Measurements from ENCODE around the gene ASTN2.

ASTN2 gene

DNA sequence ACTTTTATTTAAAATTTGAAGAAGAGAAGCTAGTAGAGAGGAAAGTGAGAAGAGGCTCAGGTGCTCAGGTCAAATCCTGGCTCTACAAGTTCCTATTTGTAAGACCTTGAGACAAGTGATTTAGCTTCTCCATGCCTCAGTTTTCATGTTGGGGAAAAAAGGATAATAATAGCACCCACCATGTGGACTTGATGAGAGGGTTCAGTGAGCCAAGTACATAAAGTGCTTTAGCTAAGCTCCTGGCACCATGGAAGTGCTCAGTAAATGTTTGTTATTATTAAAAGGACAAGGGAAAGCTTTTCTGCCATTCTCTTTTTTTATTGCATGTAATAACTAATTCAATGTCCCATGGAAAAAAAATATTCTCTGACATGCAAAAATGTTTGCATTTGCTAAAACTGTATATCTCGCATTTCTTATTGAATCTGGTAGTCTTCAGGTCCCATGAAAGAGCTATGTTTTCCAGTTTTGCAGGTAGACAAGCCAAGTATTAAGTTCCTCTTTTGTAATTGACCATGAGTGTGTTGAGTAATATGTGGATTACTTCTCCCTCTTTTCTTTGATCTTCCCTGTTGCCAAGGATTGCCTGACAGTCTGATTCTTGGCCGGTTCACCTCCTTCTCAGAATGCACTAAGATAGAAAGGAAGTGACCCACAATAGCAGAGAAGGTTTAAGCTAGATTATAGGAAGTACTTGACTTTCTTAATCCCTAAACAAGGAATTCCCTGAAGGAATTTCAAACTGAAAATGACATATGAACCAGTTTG lies 773.4 kb downstream of the ASTN2 start:
- FAIRE-seq, result no peak

DNA sequence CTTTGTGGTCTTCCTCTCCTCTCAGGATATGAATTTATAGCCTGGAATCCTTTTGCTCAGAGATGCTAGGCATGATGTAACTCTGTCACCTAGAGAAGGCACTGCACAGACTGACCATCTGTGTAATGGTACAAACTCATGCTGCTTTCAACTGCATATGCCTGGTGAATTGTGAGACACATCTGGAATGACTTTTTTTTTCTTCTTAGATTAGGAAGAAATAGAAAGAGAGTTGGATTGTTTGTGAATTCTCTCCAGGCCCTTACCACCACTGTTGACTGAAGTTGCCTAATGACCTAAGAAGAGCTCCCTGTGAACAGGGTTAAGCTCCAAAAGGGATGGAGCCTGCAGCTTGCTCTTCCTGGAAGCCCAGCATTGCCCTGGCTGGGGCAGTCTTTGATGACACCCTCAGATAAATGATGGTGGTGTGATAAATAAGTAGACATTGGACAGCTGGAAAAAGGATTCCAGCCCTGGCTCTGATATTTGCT lies 775.6 kb downstream of the ASTN2 start:
- no peak for FAIRE-seq

DNA sequence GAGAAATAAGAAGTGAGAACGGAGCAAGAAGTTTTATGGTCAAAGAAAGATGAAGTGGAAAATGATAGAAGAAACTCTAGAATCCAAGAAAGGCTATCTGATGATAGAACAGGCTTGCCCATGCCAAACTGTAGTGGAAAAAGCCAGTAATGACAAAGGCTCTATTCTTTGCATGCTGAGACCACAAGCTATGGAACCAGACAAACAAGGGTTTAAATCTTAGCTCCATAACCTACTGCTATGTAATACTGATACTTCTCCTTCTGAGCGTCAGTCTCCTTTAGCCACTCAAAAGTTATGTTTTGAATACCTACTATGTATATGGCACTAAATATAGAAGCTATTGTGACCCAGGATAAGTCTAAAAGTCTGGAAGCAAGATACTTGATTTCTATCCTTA lies 778.9 kb downstream of the ASTN2 start:
- FAIRE-seq, result no peak

DNA sequence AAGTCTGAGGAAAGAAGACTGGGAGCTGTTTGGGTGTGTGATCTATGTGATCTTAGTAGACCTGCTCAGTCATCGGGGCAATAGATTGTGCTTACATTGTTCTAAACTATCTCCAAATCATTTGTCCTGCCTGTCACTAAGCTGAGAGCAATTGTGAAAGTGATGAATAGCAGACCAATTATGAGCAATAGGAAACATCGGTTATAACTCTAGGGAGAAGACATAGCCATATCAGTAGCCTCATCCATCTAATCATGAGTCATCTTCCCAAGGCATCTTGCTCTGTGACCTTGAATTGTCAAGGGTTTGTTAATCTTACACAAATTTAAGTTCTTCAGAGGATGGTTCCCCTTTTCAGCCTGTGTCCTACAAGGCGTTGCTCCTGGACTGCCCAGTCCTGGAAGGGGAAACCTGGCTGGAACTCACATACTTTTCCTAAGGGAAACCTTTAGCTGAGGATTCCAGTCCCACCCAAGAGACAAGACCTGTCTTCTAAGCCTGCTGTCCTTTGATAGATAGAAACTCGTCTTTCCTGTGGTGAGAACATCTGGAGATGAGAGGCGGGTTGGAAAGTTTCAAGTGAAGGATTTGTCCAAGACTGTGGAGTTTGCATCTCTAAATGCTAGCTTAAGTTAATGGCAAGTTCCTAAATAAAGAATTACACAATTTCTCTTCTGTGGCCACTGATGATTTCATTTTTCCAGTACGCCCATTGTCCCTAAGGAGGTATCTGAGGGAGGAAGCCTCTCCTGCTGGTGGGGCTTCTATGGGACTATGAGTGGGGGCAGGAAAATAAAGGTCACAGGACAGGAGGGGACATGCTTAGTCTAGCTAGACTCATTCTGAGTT lies 781.6 kb downstream of the ASTN2 start:
- no peak for FAIRE-seq

DNA sequence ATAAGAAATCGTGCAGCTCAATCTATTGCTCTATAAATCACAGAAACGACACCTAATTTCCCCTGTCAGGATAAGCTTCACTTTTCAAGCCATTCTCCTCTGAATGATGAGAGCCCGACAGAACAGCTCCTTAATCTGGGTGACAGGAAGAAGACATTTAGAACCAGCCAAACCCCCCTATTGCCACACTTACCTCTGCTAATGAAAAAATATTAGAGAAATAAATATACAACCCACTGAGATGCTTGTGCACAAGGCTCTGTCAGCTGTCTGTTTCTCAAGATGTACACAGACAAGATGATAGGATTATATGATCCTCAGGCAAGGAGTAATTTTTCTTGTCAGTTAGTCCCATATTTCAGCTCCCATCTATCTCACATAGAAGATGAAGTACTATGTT lies 785.2 kb downstream of the ASTN2 start:
- no peak for FAIRE-seq

DNA sequence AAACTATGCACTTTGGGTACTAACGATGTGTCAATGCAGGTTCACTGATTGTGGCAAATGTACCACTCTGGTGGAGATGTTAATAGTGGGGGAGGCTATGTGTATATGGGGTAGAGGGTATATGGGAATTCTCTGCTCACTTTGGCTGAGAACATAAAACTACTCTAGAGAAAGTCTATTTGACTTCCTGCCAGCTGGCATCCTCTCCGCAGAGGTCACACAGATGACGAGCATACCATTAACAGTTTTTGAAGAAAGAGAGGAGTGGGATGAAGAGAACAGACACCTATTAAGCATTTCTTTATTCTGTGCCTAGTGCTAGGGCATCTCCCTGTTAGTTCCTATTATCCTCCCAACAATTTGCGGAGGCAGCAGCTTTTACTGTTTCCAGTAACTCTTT lies 786.1 kb downstream of the ASTN2 start:
- FAIRE-seq, result no peak

DNA sequence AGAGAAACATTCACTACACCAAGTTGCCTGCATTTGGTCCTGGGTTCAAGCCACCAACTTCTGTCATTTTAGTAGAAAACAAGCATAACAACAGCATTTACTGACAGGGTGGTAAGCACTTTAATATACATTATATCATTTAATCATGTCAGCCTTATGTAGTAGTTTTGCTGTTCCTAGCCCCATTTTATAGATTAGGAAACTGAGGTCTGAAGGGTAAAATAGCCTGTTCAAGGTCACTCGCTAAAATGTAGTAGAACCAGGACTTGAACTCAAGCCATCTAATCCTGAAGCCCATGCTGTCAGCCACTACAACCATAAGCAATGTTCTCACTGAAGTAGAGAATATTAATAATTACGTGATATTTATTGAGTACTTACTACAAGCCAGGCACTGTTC lies 787.4 kb downstream of the ASTN2 start:
- no peak for FAIRE-seq

DNA sequence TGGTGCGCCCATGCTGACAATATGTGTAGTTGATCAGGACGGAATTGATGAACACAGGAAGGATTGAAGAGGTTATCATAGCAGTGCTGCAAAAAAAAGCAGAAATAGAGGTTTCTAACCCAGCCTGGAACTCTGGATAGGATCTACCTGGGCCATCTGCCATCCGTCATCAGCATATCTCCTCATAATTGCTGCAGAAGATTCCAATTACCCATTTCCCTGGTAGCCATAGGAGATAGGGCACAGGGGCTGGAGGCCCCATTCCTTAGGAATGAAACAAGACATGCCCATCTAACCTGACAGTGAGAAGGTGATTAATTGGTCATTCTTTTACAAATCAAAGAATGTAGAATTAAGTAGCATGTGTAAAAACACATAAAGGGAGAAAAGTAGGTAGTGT lies 788.1 kb downstream of the ASTN2 start:
- no peak for FAIRE-seq

DNA sequence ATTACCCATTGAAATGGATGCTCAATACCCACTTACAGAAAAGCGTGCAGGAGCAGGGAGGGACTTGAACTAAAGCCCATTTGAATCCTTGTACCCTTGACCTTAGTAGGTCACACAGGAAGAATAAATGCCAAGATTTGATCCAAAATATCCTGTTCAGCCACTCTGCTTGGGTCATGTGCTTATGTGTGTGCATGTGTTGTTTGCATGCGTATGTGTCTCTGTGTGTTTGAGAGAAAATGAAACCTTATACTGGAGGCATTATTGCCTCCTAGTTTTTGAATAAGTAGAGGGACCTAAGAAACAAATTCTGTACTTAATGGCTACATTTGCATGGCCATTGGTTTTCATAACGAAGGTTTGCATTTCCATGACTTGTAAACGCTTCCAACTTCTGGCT lies 791.1 kb downstream of the ASTN2 start:
- FAIRE-seq, result no peak

DNA sequence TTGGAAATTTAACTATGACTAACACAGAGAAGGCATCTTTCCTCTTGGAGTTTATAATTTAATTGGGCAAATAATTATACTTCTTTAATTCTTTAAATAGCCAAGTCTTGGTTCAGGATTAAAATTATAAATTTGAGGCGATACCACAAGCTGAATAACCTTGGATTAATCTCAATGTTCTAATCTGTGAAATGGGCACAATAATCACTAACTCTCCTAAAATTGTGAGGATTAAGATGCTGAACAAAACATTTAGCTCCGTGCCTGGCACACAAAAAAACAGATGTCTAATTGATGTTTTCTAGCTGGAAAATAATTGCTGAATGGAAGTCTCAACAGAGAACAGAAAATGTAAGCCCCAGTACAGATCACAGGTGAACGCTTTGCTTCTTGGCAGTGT lies 797.5 kb downstream of the ASTN2 start:
- FAIRE-seq, result no peak

DNA sequence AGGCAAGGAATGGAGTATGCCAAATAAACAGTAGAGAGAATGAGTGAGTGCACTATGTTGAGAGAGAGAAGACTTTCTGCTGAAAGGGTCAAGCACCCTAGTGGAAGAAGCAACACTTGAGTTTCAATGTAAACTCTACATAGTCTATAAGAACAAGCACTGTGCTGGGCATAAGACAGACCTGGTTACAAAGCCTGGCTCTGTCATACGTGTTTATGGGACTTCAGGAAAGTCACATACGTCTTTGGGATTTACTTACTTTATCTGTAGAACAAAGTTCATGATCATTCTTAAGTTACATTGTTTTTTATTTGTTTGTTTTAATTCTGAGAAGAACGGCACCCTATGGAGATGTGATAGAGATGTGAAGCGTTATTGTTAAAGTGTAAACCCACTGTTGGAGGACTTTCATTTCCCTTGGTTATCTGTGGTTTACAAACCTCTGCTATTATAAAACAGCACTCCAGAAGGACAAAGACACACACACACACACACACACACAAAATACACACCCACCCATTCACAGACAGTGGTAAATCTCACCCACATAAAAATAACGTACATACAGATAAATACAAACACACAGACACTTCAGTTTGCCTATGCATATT lies 798.4 kb downstream of the ASTN2 start:
- no peak for FAIRE-seq

DNA sequence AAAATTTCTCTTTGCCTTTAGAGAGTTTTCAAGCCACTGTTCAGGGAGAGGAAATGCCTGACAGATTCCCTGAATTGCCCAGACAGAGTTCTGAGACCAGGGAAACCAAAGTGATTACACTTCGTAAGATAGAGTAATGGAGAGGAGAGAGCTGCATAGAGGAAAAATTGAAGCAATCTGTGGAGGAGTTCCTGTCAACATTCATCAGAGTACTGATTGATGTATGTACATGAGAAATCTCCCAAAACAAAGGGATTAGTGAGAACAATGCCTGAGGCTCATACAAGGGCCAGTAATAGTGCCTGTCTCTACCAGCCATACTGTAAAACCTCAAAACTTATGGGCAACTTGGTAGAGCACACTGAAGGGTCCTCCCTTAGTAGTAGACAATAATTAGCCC lies 806.8 kb downstream of the ASTN2 start:
- FAIRE-seq, result no peak

DNA sequence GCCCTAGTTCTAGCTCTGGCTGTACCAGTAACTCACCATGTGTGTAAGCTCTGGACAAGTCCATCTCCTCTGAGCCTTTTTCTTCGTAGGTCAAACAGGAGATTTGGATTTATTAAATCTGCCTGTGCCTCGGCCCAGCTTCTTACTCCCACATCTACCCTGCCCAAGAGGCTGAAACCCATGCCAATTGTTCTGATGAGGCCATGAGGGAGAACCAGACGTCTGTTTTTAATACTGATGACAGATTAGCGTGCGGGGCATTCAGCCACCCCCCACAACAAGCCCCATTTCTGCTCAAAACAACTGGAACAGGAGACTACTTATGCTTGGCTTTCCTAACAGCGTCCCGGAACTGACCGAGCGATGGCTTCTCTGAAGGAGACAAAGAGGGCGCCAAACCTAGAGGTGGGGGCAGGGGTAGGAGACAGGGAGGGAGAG lies 808.9 kb downstream of the ASTN2 start:
- no peak for FAIRE-seq

DNA sequence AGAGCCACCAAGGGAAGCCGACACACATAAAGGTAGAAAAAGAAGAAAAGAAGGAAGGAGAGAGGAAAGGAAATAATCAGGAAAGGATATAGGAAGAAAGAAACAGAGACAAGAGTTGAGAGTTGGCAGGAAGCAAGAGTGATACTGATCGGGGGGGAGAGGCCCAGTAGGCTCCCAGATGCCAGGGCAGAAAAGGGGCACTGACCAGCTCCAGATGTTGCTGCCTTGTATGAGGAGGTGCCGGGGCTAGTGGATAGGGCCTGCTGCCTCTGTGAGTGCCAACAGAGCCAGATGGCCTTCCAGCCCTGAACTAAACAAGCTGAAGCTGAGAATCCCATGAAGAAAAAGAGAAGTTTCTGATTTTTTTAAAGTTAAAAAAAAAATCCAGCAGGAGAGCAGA lies 809.8 kb downstream of the ASTN2 start:
- no peak for FAIRE-seq

DNA sequence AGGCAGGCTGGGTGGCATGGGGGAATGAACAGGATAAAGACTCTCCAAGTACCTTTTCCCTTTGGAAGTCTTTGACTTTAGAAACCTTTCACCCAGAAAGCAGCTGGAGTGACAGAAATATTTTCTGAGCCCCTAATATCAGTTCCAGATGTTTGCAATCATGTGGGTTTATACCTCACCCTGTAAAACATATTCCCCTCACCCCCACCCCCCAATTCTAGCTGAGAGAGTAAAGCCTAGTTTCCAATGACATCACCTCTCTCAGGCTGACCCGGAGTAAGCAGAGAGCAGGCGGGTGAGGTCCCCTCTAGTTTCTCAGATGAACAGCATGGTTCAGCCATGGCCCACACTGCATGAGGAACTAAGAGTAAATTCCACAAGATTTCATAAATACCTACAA lies 810.6 kb downstream of the ASTN2 start:
- FAIRE-seq, result no peak

DNA sequence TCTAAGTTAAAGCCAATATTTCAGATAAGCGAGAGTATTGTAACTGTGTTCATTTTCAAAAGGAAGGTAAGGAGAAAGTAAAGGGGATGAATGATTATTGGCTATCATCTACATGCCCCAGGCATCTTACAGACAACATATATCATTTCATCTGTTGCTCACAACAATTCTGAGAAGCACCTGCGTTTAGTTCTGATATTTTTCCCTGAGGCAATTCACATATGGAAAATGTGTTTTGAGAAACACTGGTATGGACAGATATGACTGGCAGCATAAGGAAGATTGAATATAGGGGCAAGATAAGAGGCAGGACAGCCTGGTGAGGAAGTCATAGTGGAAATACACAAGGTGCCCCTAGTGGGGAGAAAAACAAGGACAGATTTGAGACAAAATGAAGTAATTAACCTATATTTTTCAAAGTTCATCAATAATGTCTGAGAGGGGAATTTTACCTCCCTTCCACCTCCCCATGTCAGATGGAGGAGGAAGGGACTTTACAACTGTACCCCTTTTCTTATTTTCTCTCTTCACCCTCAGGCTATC lies 815.4 kb downstream of the ASTN2 start:
- no peak for FAIRE-seq

DNA sequence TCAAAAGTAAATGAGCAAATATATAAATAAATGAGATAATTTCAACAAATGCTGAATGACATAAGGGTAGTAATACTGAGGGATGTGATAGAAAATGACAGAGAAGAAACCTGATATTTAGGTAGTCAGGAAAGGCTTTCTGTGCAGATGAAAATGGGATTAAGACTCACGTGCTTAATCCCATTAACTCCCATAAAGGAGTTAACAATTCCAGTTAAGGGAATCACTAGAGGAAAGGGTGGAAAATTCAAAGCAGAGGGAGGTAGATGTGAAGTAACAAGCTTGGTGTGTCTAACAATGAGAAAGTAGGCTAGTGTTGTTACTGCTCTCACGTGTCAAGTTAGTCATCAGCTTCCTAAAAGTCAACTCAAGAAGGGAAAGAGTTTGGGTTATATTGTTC lies 818.2 kb downstream of the ASTN2 start:
- FAIRE-seq, result no peak

DNA sequence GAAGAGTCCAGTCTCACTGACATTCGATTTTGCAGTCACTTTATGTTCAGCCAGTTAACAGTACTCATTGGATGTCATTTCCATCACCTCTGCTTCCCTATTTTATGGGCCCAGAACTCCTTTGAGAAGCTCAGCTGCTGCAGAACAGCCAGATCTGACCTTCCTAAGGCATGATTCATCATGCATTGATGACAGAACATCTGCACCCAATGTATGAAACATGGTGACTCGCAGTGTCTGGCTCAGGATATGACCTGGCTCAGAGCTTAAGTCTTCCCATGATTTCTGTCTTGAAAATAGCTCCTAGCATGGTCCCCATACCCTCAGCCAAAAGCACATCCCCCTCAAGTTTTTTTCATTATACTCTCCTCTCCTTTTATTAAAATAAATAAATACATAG lies 820.3 kb downstream of the ASTN2 start:
- no peak for FAIRE-seq

DNA sequence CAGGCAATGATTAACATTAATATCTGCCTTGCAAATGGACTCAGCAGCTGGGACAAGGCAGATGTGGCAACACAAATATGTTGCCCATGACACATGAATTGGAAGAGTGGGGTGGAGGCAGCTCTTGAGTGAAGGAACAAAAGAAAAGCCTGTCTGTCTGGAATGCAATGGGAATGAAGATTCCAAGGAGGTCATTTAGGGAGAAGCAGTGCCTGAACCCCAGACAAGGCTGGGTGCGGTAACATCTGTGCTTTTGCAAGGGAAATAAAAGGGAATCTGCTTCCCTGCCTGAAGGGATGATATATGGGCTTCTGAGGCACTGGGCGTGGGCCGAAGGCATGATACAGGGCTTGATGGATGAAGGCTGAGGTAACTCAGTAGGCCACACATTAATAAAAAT lies 821.9 kb downstream of the ASTN2 start:
- no peak for FAIRE-seq

DNA sequence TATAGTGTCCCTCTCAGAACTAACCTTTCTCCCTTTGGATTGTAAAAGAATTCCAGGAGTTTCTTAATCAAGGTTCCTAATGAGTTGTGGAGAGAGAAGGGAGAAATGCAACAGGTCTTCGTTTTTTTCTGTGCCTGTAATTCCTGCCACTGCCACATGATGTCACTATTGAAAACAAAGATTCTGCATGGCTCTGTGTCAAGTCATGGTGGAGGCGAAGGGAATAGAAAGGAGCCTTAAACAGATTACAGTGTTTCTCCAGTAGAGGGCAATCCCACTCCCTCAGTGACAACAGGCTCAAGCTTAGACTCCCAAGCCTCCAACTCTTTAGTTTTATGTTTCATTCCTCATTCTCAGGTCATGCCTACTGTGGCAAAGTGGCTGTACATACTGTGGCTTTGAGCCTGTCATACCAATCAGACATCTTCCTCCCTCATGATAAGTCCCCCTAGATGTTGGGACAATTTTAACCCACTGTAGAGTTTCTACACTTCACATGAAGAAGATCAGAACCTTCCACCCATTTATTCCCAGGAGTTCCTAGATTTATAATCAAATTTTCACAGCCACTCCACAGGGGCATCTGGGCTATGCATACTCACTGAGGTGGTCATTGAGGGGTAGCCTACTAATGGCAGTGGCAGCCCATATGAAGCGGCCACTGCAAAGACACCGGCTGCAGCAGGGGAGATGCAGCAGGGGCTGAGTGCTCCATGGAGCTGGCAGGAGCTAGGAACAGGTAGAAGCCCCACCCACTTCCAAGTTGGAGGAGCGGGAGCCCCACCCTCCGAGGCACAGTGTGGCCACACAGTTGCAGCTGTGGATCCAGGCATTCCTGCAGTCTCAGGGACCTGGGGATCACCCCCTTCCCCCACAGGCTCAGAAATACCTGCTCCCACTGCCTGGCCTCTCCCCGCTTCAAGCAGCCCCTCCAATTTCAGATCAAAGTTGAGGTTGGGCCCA lies 825.2 kb downstream of the ASTN2 start:
- FAIRE-seq, result no peak

DNA sequence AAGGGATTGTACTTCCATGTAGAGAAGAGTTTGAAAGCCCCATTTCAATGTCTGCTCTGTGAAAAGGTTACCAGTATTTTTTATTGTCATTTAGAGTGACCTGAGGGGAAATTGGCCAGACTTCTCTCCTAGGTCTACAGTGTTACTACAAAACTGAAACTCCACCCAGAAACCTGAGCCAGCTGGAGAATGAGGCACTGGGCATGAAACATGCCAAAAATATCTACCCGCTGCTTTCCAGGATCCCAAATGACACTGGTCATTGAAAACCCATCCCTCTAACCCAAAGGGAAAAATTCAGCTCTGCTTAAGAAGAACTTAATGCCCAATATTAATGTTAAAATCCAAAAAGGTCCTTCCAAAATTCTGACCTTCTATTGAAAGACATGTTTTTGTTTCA lies 826.9 kb downstream of the ASTN2 start:
- no peak for FAIRE-seq

DNA sequence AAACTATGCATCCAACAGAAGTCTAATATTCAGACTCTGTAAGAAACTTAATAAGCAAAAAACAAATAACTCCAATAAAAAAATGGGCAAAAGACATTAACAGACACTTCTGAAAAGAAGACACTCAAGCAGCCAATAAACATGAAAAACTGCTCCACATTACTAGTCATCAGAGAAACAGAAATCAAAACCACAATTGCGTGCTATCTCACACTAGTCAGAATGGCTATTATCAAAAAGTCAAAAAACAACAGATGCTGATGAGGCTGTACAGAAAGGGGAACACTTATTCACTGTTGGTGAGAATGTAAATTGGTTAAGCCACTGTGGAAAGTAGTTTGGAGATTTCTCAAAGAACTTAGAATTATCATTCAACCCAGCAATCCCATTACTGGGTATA lies 829.0 kb downstream of the ASTN2 start:
- no peak for FAIRE-seq
